Measurements from ENCODE around the gene ABHD17B. TPM values are rescaled to one million over a fixed set of nuclear protein-coding genes. Genes with fewer than 3 reads are reported as not detected.

The ABHD17B gene
- total and polyA plus RNA-seq, 2 experiments from 2014 or later, result 7.7 to 10.7 TPM

- DNase-seq, result peak; percentile 4
- peaks cover 7% of the 10 kb centered on the region for H3K9me3 ChIP-seq (ENCODE audit: low read depth)
These were observed 52.2 kb downstream of the ABHD17B start for GRCh38 chr9:71858812-71859211.

GRCh38 chr9:71858102-71858798 is 52.7 kb downstream of the ABHD17B start:
- H2AFZ ChIP-seq, result no peak overlapping the region
- TF ChIP-seq EZH2phosphoT487 (IDR thresholded peaks at IDR 0.05; ENCODE audit: insufficient read depth, low read depth) (no peak), EZH2 (IDR thresholded peaks at IDR 0.05; ENCODE audit: insufficient read depth, poor library complexity, severe bottlenecking) (no peak)
- in situ Hi-C loops (cut with MboI), result no loop called here
- DNase-seq, result no peak
- H3F3A ChIP-seq (ENCODE audit: insufficient read depth), result no peaks in the 10 kb centered on the region; the same call in 1 of the 2 replicates
- H3K79me2 ChIP-seq (ENCODE audit: insufficient read depth), result no peaks in the 10 kb centered on the region
- H3K4me3 ChIP-seq, result no peak overlapping the region
- H4K20me1 ChIP-seq (ENCODE audit: insufficient read depth), result no peaks in the 10 kb centered on the region
- no peaks in the 10 kb centered on the region for H3K27me3 ChIP-seq (replicated peaks; ENCODE audit: insufficient read depth)
- no peak overlapping the region for H3K27ac ChIP-seq
- no peak overlapping the region for H3K9ac ChIP-seq
- 0 out of 2 replicates have a peak, but pooled peaks cover 4% of the 10 kb centered on the region for H3K36me3 ChIP-seq (ENCODE audit: low read depth)
- H3K4me1 ChIP-seq (ENCODE audit: insufficient read depth), result no peaks in the 10 kb centered on the region
- H3K4me2 ChIP-seq (ENCODE audit: unreplicated experiment), result no peak overlapping the region
- H3K9me2 ChIP-seq (ENCODE audit: insufficient read depth), result no peaks in the 10 kb centered on the region
- WGBS, 2 experiments (ENCODE audit: low coverage in 1 of 2, low lambda C conversion rate in 2 of 2, missing lambda C conversion rate in 2 of 2), result 97 to 98% methylated on average over 2 of the region's 2 CpGs
- H3K9me3 ChIP-seq (ENCODE audit: low read depth), result peaks cover 7% of the 10 kb centered on the region

More at GRCh38 chr9:71858812-71859211, 52.2 kb downstream of the ABHD17B start:
- Histone ChIP-seq H3K36me3 (ENCODE audit: low read depth) (0 out of 2 replicates have a peak, but pooled peaks cover 4% of the 10 kb centered on the region), H3F3A (ENCODE audit: insufficient read depth) (no peaks in the 10 kb centered on the region; the same call in 1 of the 2 replicates), H3K27ac (no peak overlapping the region), H4K20me1 (ENCODE audit: insufficient read depth) (no peaks in the 10 kb centered on the region), H3K9me2 (ENCODE audit: insufficient read depth) (no peaks in the 10 kb centered on the region), H3K9ac (no peak overlapping the region), H2AFZ (no peak overlapping the region), H3K79me2 (ENCODE audit: insufficient read depth) (no peaks in the 10 kb centered on the region), H3K4me3 (no peak overlapping the region), H3K4me1 (ENCODE audit: insufficient read depth) (no peaks in the 10 kb centered on the region), H3K27me3 (replicated peaks; ENCODE audit: insufficient read depth) (no peaks in the 10 kb centered on the region), H3K4me2 (ENCODE audit: unreplicated experiment) (no peak overlapping the region)
- in situ Hi-C loops (cut with MboI), result no loop called here
- TF ChIP-seq EZH2 (IDR thresholded peaks at IDR 0.05; ENCODE audit: insufficient read depth, poor library complexity, severe bottlenecking) (no peak), EZH2phosphoT487 (IDR thresholded peaks at IDR 0.05; ENCODE audit: insufficient read depth, low read depth) (no peak)

GRCh38 chr9:71857159-71857558 is 53.8 kb downstream of the ABHD17B start:
- no peak overlapping the region for H3K9ac ChIP-seq
- H3K36me3 ChIP-seq (ENCODE audit: low read depth), result 0 out of 2 replicates have a peak, but pooled peaks cover 4% of the 10 kb centered on the region
- H3K4me1 ChIP-seq (ENCODE audit: insufficient read depth), result no peaks in the 10 kb centered on the region
- in situ Hi-C loops (cut with MboI), result no loop called here
- H4K20me1 ChIP-seq (ENCODE audit: insufficient read depth), result no peaks in the 10 kb centered on the region
- peaks cover 7% of the 10 kb centered on the region for H3K9me3 ChIP-seq (ENCODE audit: low read depth)
- H3K79me2 ChIP-seq (ENCODE audit: insufficient read depth), result no peaks in the 10 kb centered on the region
- no peaks in the 10 kb centered on the region for H3K27me3 ChIP-seq (replicated peaks; ENCODE audit: insufficient read depth)
- H3F3A ChIP-seq (ENCODE audit: insufficient read depth), result no peaks in the 10 kb centered on the region; the same call in 1 of the 2 replicates
- no peak overlapping the region for H3K4me2 ChIP-seq (ENCODE audit: unreplicated experiment)
- no peak for DNase-seq
- TF ChIP-seq EZH2 (IDR thresholded peaks at IDR 0.05; ENCODE audit: insufficient read depth, poor library complexity, severe bottlenecking) (no peak), EZH2phosphoT487 (IDR thresholded peaks at IDR 0.05; ENCODE audit: insufficient read depth, low read depth) (no peak)
- H3K4me3 ChIP-seq, result no peak overlapping the region
- H3K27ac ChIP-seq, result no peak overlapping the region
- H2AFZ ChIP-seq, result no peak overlapping the region
- no peaks in the 10 kb centered on the region for H3K9me2 ChIP-seq (ENCODE audit: insufficient read depth)

GRCh38 chr9:71854811-71855210 is 56.2 kb downstream of the ABHD17B start:
- 72 to 75% methylated on average over 5 of the region's 5 CpGs for WGBS, 2 experiments (ENCODE audit: low coverage in 1 of 2, low lambda C conversion rate in 2 of 2, missing lambda C conversion rate in 2 of 2)
- no peaks in the 10 kb centered on the region for H3K36me3 ChIP-seq (ENCODE audit: low read depth)
- TF ChIP-seq EZH2 (IDR thresholded peaks at IDR 0.05; ENCODE audit: insufficient read depth, poor library complexity, severe bottlenecking) (no peak), EZH2phosphoT487 (IDR thresholded peaks at IDR 0.05; ENCODE audit: insufficient read depth, low read depth) (no peak)
- H3K9me3 ChIP-seq (ENCODE audit: low read depth), result peaks cover 3% of the 10 kb centered on the region
- H3K79me2 ChIP-seq (ENCODE audit: insufficient read depth), result no peaks in the 10 kb centered on the region
- no peak overlapping the region for H3K4me3 ChIP-seq
- no peaks in the 10 kb centered on the region for H3K27me3 ChIP-seq (replicated peaks; ENCODE audit: insufficient read depth)
- H3K9me2 ChIP-seq (ENCODE audit: insufficient read depth), result no peaks in the 10 kb centered on the region
- H4K20me1 ChIP-seq (ENCODE audit: insufficient read depth), result no peaks in the 10 kb centered on the region
- DNase-seq, result no peak
- H3K4me2 ChIP-seq (ENCODE audit: unreplicated experiment), result no peak overlapping the region
- H3F3A ChIP-seq (ENCODE audit: insufficient read depth), result no peaks in the 10 kb centered on the region; the same call in 1 of the 2 replicates
- no peaks in the 10 kb centered on the region for H3K4me1 ChIP-seq (ENCODE audit: insufficient read depth)
- no peak overlapping the region for H3K9ac ChIP-seq
- in situ Hi-C loops (cut with MboI), result no loop called here
- no peak overlapping the region for H3K27ac ChIP-seq
- H2AFZ ChIP-seq, result no peak overlapping the region
